H1 (cell line): Measurements from ENCODE around the gene P2RX1.

Experiments used
- CBX5 ChIP-seq: fragments of 300-800, 300-1000 bp; sonication (generic); IDR thresholded peaks from 2 replicates; pipeline ENCODE4 v1.7.1; 2016; ENCODE audit warnings: antibody characterized with exemption, low read length, low read depth
- CTCF ChIP-seq, 3 experiments: IDR thresholded peaks; 1 replicate in 2 of 3; 2 replicates in 1 of 3; pipeline versions ENCODE4 v1.5.1 to v1.6.1; 2011; ENCODE audit warnings: low read length in 3 of 3, mild to moderate bottlenecking in 3 of 3, inconsistent platforms in 2 of 3, low read depth in 1 of 3, moderate library complexity in 1 of 3; ENCODE audit not compliant: insufficient read depth in 1 of 3; ENCODE audit errors: control extremely low read depth in 1 of 3
- JUN ChIP-seq: IDR thresholded peaks from 2 replicates; pipeline ENCODE4 v1.6.1; 2011; ENCODE audit warnings: low read depth, mild to moderate bottlenecking, improper control_type of control experiment, low read length
- MAFK ChIP-seq: IDR thresholded peaks from 2 replicates; pipeline ENCODE4 v1.6.1; 2012; ENCODE audit warnings: low read depth, mild to moderate bottlenecking, improper control_type of control experiment, low read length
- POLR2AphosphoS5 ChIP-seq: IDR thresholded peaks from 2 replicates; pipeline ENCODE4 v1.6.1; 2011; ENCODE audit warnings: low read depth, low read length
- TCF12 ChIP-seq: IDR thresholded peaks from 2 replicates; pipeline ENCODE4 v1.6.1; 2011; ENCODE audit warnings: low read depth, mild to moderate bottlenecking, low read length
- TF ChIP-seq, protein P1 (sequence below): IDR thresholded peaks from 2 replicates; pipeline ENCODE4 v1.6.1; 2012; ENCODE audit warnings: low read length, inconsistent platforms

DNA sequence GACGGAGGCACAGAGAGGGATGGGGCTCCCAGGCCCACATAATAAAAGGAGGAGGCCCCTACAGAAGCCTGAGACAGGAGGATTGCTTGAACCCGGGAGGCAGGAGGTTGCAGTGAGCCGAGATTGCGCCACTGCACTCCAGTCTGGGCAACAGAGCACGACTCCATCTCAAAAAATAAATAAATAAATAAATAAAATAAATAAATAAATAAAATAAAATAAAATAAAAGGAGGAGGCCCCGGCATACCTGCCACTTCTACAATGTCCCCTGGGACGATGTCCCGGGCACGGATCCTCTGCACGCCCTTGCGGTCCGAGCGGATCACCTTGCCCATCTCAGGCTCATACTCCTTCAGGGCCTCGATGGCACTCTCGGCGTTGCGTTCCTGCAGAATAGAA, 34.7 kb upstream of the P2RX1 start:
- no peak for TF ChIP-seq MAFK
- no peak for TF ChIP-seq CTCF (IDR thresholded peaks at IDR 0.05; ENCODE audit: control extremely low read depth in 1 of 3, insufficient read depth in 1 of 3, low read depth in 1 of 3, low read length in 3 of 3)
- TF ChIP-seq CBX5 = no peak
- no peak for TF ChIP-seq TCF12
- TF ChIP-seq JUN = no peak
- TF ChIP-seq, protein P1, sequence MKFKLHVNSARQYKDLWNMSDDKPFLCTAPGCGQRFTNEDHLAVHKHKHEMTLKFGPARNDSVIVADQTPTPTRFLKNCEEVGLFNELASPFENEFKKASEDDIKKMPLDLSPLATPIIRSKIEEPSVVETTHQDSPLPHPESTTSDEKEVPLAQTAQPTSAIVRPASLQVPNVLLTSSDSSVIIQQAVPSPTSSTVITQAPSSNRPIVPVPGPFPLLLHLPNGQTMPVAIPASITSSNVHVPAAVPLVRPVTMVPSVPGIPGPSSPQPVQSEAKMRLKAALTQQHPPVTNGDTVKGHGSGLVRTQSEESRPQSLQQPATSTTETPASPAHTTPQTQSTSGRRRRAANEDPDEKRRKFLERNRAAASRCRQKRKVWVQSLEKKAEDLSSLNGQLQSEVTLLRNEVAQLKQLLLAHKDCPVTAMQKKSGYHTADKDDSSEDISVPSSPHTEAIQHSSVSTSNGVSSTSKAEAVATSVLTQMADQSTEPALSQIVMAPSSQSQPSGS = no peak
- no peak for TF ChIP-seq POLR2AphosphoS5
